Right lobe of liver (tissue), 6 donors: ENCODE measurements around the gene FAM171A2. TPM values are rescaled to one million over a fixed set of nuclear protein-coding genes. Genes with fewer than 3 reads are reported as not detected.

Experiments
- ATAC-seq, 4 donors: fragments of 200-7000 bp; cut with Tn5 transposase; one replicate each; pipeline ENCODE4 v1.9.1; 2020; ENCODE audit warnings: mild to moderate bottlenecking in 4 of 4, moderate library complexity in 4 of 4
- DNase-seq, 3 donors: peaks; one replicate each; pipeline ENCODE4 v3.0.0-alpha.2; 2020
- H3K27ac ChIP-seq, 3 donors: fragments of 200-600 bp; one replicate each; pipeline ENCODE4 v1.8.0; 2022
- H3K27me3 ChIP-seq, 2 donors: fragments of 200-600 bp; one replicate each; pipeline ENCODE4 v1.8.0; 2022
- H3K36me3 ChIP-seq, 4 donors: fragments of 200-600 bp; sonication (generic) in 1 of 4; one replicate each; pipeline versions ENCODE4 v1.5.1 to v1.8.0; 2017 to 2022; ENCODE audit warnings: control low read depth in 1 of 4
- H3K4me1 ChIP-seq, 4 donors: fragments of 200-600 bp; sonication (generic) in 1 of 4; one replicate each; pipeline versions ENCODE4 v1.5.1 to v1.8.0; 2017 to 2022; ENCODE audit warnings: control low read depth in 1 of 4
- H3K4me3 ChIP-seq, 3 donors: fragments of 200-600 bp; one replicate each; pipeline ENCODE4 v1.8.0; 2022
- H3K9me3 ChIP-seq, 4 donors: fragments of 200-600 bp; sonication (generic) in 1 of 4; one replicate each; pipeline versions ENCODE4 v1.5.1 to v1.8.0; 2017 to 2022; ENCODE audit warnings: control low read depth in 1 of 4
- CTCF ChIP-seq, 4 donors: fragments of 200-600 bp in 3 of 4; fragments of 450-650 bp in 1 of 4; IDR thresholded peaks; one replicate each; pipeline versions ENCODE4 v1.5.1 to v1.8.0; 2016 to 2022; ENCODE audit warnings: antibody characterized with exemption in 4 of 4, mild to moderate bottlenecking in 2 of 4
- POLR2A ChIP-seq: fragments of 450-650 bp; IDR thresholded peaks from one replicate; pipeline ENCODE4 v1.6.1; 2017; ENCODE audit warnings: antibody characterized with exemption, mild to moderate bottlenecking
- WGBS: methylation state at CpG from one replicate; pipeline ENCODE4 v1.1.6; 2018; ENCODE audit warnings: low coverage, low lambda C conversion rate; ENCODE audit not compliant: insufficient coverage; ENCODE audit errors: missing lambda C conversion rate; 5-methylcytosine and 5-hydroxymethylcytosine counted together
- intact Hi-C, 2 donors: fragments of 100-400 bp; cut with DNase I; formaldehyde crosslinking; loops; one replicate each; pipeline versions ENCODE4 v1.11.2 to v1.14.1; 2022
- total RNA-seq, 6 experiments: library from RNA; depleted of rRNA in 2 of 6; stranded (reverse); fragments of >200 nt in 2 of 6; fragmentation: NEBNext Ultra II Directional in 3 of 6; extraction: Animal tissue kit (Norgen Biotek cat#: 25700) in 3 of 6; gene quantifications; one replicate each; pipeline versions ENCODE4 v1.1.0 to v1.2.4, GENCODE V29; 2016 to 2023
- donor health status: DM: no; HTN: yes; CAD: no.
- donor health status: DM: no; HTN: no; CAD: no.
- donor health status: DM: no; HTN: no; CAD: no.
- donor health status: DM: no; HTN: yes; CAD: no.
- donor health status: DM: no; HTN: yes; CAD: no.

Gene FAM171A2
- total RNA-seq, 6 experiments from 2014 or later, result 0.16 to 0.68 (median 0.39) TPM

- intact Hi-C loops, result no loop called here
- H3K9me3 ChIP-seq, result no peaks in the 10 kb centered on the region
- H3K4me1 ChIP-seq, result no peaks in the 10 kb centered on the region
- DNase-seq (no peak), ATAC-seq (no peak)
- no peak overlapping the region for H3K27ac ChIP-seq
- H3K27me3 ChIP-seq, result no peaks in the 10 kb centered on the region
- H3K4me3 ChIP-seq, result no peak overlapping the region
- TF ChIP-seq POLR2A (no peak), CTCF (IDR thresholded peaks at IDR 0.05) (no peak)
- peaks cover 0 to 26% (median 3%) of the 10 kb centered on the region in 4 donors for H3K36me3 ChIP-seq
- 61% methylated on average over 3 of the region's 6 CpGs for WGBS
These were observed 46.1 kb downstream of the FAM171A2 start for GRCh38 chr17:44317545-44317944.

GRCh38 chr17:44315760-44316731 is 47.6 kb downstream of the FAM171A2 start:
- no peak overlapping the region for H3K4me3 ChIP-seq
- 9% methylated on average over 27 of the region's 38 CpGs for WGBS
- ATAC-seq, result no peak
- no peak for DNase-seq
- H3K4me1 ChIP-seq, result no peaks in the 10 kb centered on the region
- H3K9me3 ChIP-seq, result no peaks in the 10 kb centered on the region
- intact Hi-C loops, result no loop called here
- no peaks in the 10 kb centered on the region for H3K27me3 ChIP-seq
- TF ChIP-seq POLR2A (no peak), CTCF (IDR thresholded peaks at IDR 0.05) (no peak)
- no peak overlapping the region for H3K27ac ChIP-seq
- H3K36me3 ChIP-seq, result peaks cover 0 to 14% (median under 1%) of the 10 kb centered on the region in 4 donors

- H3K36me3 ChIP-seq, result peaks cover 0 to 5% (median 0%) of the 10 kb centered on the region in 4 donors
- no peak overlapping the region for H3K27ac ChIP-seq
- WGBS, result 6% methylated on average over 8 of the region's 81 CpGs
- no peaks in the 10 kb centered on the region for H3K9me3 ChIP-seq
- DNase-seq, result no peak
- TF ChIP-seq POLR2A (no peak), CTCF (IDR thresholded peaks at IDR 0.05) (no peak)
- no peak for ATAC-seq
- intact Hi-C loops, result no loop called here
- no peak overlapping the region for H3K4me3 ChIP-seq
- no peaks in the 10 kb centered on the region for H3K4me1 ChIP-seq
- H3K27me3 ChIP-seq, result no peaks in the 10 kb centered on the region
These were observed 48.6 kb downstream of the FAM171A2 start for GRCh38 chr17:44314869-44315661.

- H3K4me3 ChIP-seq, result no peak overlapping the region
- H3K27me3 ChIP-seq, result no peaks in the 10 kb centered on the region
These were observed 49.2 kb downstream of the FAM171A2 start for GRCh38 chr17:44314524-44314868.

More at GRCh38 chr17:44314524-44314868, 49.2 kb downstream of the FAM171A2 start:
- 22% methylated on average over 1 of the region's 11 CpGs for WGBS
- intact Hi-C loops, result no loop called here
- Histone ChIP-seq H3K27ac (no peak overlapping the region), H3K9me3 (no peaks in the 10 kb centered on the region), H3K4me1 (no peaks in the 10 kb centered on the region), H3K36me3 (no peaks in the 10 kb centered on the region)
- no peak for ATAC-seq
- TF ChIP-seq CTCF (IDR thresholded peaks at IDR 0.05), result no peak
- TF ChIP-seq POLR2A, result no peak
- DNase-seq, result no peak
